Hepatocyte (in vitro differentiated cells): ENCODE measurements around the gene PMEPA1. TPM values are rescaled to one million over a fixed set of nuclear protein-coding genes. Genes with fewer than 3 reads are reported as not detected.

ENCODE experiments used
- DNase-seq: peaks from one replicate; pipeline ENCODE4 v3.0.0-alpha.2; 2016; ENCODE audit warnings: low spot score
- H2AFZ ChIP-seq: fragments of 200-600 bp; sonication (generic); 2 replicates; pipeline ENCODE4 v1.6.0; 2016; ENCODE audit warnings: antibody characterized with exemption, mild to moderate bottlenecking
- H3K27ac ChIP-seq: fragments of 200-600 bp; sonication (generic); 2 replicates; pipeline ENCODE4 v1.5.1; 2016; ENCODE audit warnings: mild to moderate bottlenecking
- H3K27me3 ChIP-seq: fragments of 200-600 bp; sonication (generic); 2 replicates; pipeline ENCODE4 v1.6.1; 2016
- H3K36me3 ChIP-seq: fragments of 200-600 bp; sonication (generic); replicated peaks from 2 replicates; pipeline ENCODE4 v1.5.1; 2016; ENCODE audit warnings: low read depth; ENCODE audit not compliant: insufficient read depth
- H3K4me1 ChIP-seq: fragments of 200-600 bp; sonication (generic); 2 replicates; pipeline ENCODE4 v1.5.1; 2016; ENCODE audit warnings: mild to moderate bottlenecking, moderate library complexity; ENCODE audit not compliant: insufficient read depth
- H3K4me2 ChIP-seq: fragments of 200-600 bp; sonication (generic); 2 replicates; pipeline ENCODE4 v1.6.0; 2016
- H3K4me3 ChIP-seq: fragments of 200-600 bp; sonication (generic); 2 replicates; pipeline ENCODE4 v1.5.1; 2016; ENCODE audit warnings: mild to moderate bottlenecking
- H3K79me2 ChIP-seq: fragments of 200-600 bp; sonication (generic); 2 replicates; pipeline ENCODE4 v1.6.0; 2017; ENCODE audit warnings: mild to moderate bottlenecking
- H3K9me2 ChIP-seq: fragments of 200-600 bp; sonication (generic); replicated peaks from 2 replicates; pipeline ENCODE4 v1.6.0; 2017; ENCODE audit warnings: mild to moderate bottlenecking; ENCODE audit not compliant: insufficient read depth
- H3K9me3 ChIP-seq: fragments of 200-600 bp; sonication (generic); 2 replicates; pipeline ENCODE4 v1.5.1; 2016; ENCODE audit warnings: low read depth, mild to moderate bottlenecking
- H4K20me1 ChIP-seq: fragments of 200-600 bp; sonication (generic); 2 replicates; pipeline ENCODE4 v1.6.0; 2016; ENCODE audit warnings: mild to moderate bottlenecking; ENCODE audit not compliant: insufficient read depth, poor library complexity, severe bottlenecking
- CTCF ChIP-seq: fragments of 200-600 bp; sonication (generic); IDR thresholded peaks from 2 replicates; pipeline ENCODE4 v1.5.1; 2016; ENCODE audit warnings: antibody characterized with exemption, mild to moderate bottlenecking; ENCODE audit not compliant: poor library complexity
- EZH2 ChIP-seq: fragments of 200-600 bp; sonication (generic); IDR thresholded peaks from 2 replicates; pipeline ENCODE4 v1.6.1; 2016; ENCODE audit warnings: antibody characterized with exemption, mild to moderate bottlenecking, borderline replicate concordance
- EZH2phosphoT487 ChIP-seq: fragments of 200-600 bp; sonication (generic); IDR thresholded peaks from one replicate; pipeline ENCODE4 v1.6.1; 2018; ENCODE audit warnings: antibody characterized with exemption, mild to moderate bottlenecking, low read depth, moderate library complexity; ENCODE audit not compliant: unreplicated experiment, severe bottlenecking
- WGBS: methylation state at CpG from one replicate; pipeline ENCODE4 v1.1.6; 2016; ENCODE audit warnings: low lambda C conversion rate; ENCODE audit errors: missing lambda C conversion rate; 5-methylcytosine and 5-hydroxymethylcytosine counted together
- polyA plus RNA-seq: library from polyadenylated mRNA; unstranded; fragments of >200 nt; fragmentation: Nextera tagmentation; extraction: Ambion mirVana; gene quantifications from 2 replicates; pipeline ENCODE4 v1.2.1, GENCODE V29; 2016
- total RNA-seq: library from RNA; depleted of rRNA; stranded (reverse); fragments of >200 nt; gene quantifications from 2 replicates; pipeline ENCODE4 v1.2.3, GENCODE V29; 2014

The PMEPA1 gene
- total and polyA plus RNA-seq, 2 experiments from 2014 or later: 6.8 to 40.3 TPM

DNA sequence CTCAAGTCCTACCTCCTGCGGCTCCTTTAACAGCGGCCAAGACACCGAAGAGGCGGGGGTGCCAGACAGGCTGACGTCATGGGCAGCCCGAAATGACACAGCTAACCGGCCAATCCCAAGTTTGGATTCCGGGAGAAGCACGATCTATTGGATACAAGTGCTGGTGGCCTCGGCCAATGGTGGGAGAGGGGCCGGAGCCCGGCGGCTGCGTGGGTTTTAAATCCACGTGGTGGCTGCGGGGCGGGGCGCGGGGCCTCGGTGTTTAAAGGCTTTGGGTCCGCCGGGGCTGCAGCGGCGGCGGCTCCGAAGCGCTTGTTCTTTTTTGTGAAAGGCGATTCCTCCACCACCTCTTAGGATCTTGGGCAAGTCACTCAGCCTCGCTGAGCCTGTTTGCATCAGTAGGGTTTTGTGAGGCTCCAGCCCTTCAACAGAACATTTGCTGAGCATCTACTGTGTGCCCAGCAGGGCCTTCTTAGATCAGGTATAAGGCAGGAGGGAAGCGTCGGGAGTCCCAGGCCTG is 8.7 kb upstream of the PMEPA1 start:
- Histone ChIP-seq H3K9me3 (no peaks in the 10 kb centered on the region), H3K27me3 (no peaks in the 10 kb centered on the region), H3K9me2 (no peaks in the 10 kb centered on the region), H3K79me2 (no peaks in the 10 kb centered on the region), H2AFZ (no peak overlapping the region), H3K4me3 (no peak overlapping the region), H3K36me3 (no peaks in the 10 kb centered on the region), H3K4me2 (peak overlapping the region; percentile 74), H3K4me1 (no peaks in the 10 kb centered on the region), H3K27ac (no peak overlapping the region), H4K20me1 (no peaks in the 10 kb centered on the region)
- 1% methylated on average over 31 of the region's 31 CpGs for whole genome bisulfite sequencing
- no peak for TF ChIP-seq EZH2phosphoT487
- TF ChIP-seq CTCF: no peak
- no peak for TF ChIP-seq EZH2
- DNase-seq: peak; percentile 98

GRCh38 chr20:57717797-57718196 is 8.0 kb upstream of the PMEPA1 start:
- Histone ChIP-seq H3K79me2 (no peaks in the 10 kb centered on the region), H3K27me3 (no peaks in the 10 kb centered on the region), H3K4me1 (no peaks in the 10 kb centered on the region), H2AFZ (no peak overlapping the region), H3K4me3 (no peak overlapping the region), H4K20me1 (no peaks in the 10 kb centered on the region), H3K27ac (no peak overlapping the region), H3K4me2 (peak overlapping the region; percentile 1), H3K36me3 (no peaks in the 10 kb centered on the region), H3K9me2 (no peaks in the 10 kb centered on the region), H3K9me3 (no peaks in the 10 kb centered on the region)
- DNase-seq: no peak
- WGBS: 67% methylated on average over 11 of the region's 11 CpGs
- TF ChIP-seq EZH2phosphoT487 (no peak), EZH2 (no peak), CTCF (no peak)

- Histone ChIP-seq H3K27me3 (no peaks in the 10 kb centered on the region), H3K4me3 (no peak overlapping the region), H3K79me2 (no peaks in the 10 kb centered on the region), H3K4me1 (no peaks in the 10 kb centered on the region), H4K20me1 (no peaks in the 10 kb centered on the region), H3K27ac (no peak overlapping the region), H3K4me2 (no peak overlapping the region), H3K36me3 (no peaks in the 10 kb centered on the region), H3K9me3 (no peaks in the 10 kb centered on the region), H2AFZ (no peak overlapping the region), H3K9me2 (no peaks in the 10 kb centered on the region)
- WGBS: 92% methylated on average over 3 of the region's 3 CpGs
- no peak for TF ChIP-seq CTCF
- TF ChIP-seq EZH2phosphoT487: no peak
- TF ChIP-seq EZH2: no peak
- no peak for DNase-seq
These were observed 7.1 kb upstream of the PMEPA1 start for GRCh38 chr20:57716901-57717300.

DNA sequence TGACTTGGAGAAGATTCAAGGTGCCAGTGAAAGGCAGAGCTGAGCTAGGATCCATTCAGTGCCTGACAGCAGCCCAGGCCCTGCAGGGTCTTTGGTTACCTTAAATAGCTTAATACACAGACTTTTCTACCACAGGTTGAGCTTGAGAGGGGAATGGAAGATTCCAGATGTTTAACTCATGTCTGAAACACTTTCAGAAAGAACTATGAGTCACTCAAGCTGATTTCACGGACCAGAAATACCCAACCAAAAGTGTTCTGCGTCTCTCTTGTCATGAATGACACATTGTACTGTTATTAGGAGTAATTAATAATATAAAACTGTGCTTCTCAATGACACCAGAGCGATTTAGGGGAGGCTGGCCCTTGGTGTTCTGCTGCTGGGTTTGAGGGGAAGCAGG is 6.4 kb upstream of the PMEPA1 start:
- DNase-seq: no peak
- Histone ChIP-seq H3K4me2 (no peak overlapping the region), H3K36me3 (no peaks in the 10 kb centered on the region), H4K20me1 (no peaks in the 10 kb centered on the region), H3K79me2 (no peaks in the 10 kb centered on the region), H3K4me3 (no peak overlapping the region), H3K9me3 (no peaks in the 10 kb centered on the region), H3K27ac (no peak overlapping the region), H2AFZ (no peak overlapping the region), H3K9me2 (no peaks in the 10 kb centered on the region), H3K4me1 (peaks cover 2% of the 10 kb centered on the region), H3K27me3 (no peaks in the 10 kb centered on the region)
- TF ChIP-seq EZH2phosphoT487 (no peak), EZH2 (no peak), CTCF (no peak)
- WGBS: 68% methylated on average over 3 of the region's 3 CpGs
